Smooth muscle cell (in vitro differentiated cells): Measurements from ENCODE around the gene ZNF768. TPM values are rescaled to one million over a fixed set of nuclear protein-coding genes. Genes with fewer than 3 reads are reported as not detected.

ENCODE experiments used
- DNase-seq: peaks from one replicate; lab custom pipeline; 2025; ENCODE audit not compliant: unreplicated experiment; lab: John Stamatoyannopoulos, UW
- H2AFZ ChIP-seq: fragments of 200-600 bp; sonication (generic); 2 replicates; pipeline ENCODE4 v1.6.0; 2016; ENCODE audit warnings: antibody characterized with exemption, low read depth, mild to moderate bottlenecking
- H3F3A ChIP-seq: fragments of 200-600 bp; sonication (generic); 2 replicates; pipeline ENCODE4 v1.6.0; 2017; ENCODE audit warnings: antibody characterized with exemption, low read depth
- H3K27ac ChIP-seq: fragments of 200-600 bp; sonication (generic); 2 replicates; pipeline ENCODE4 v1.5.1; 2016; ENCODE audit warnings: low read depth, mild to moderate bottlenecking
- H3K27me3 ChIP-seq: fragments of 200-600 bp; sonication (generic); 2 replicates; pipeline ENCODE4 v1.6.1; 2016; ENCODE audit warnings: low read depth, mild to moderate bottlenecking
- H3K36me3 ChIP-seq: fragments of 200-600 bp; sonication (generic); 2 replicates; pipeline ENCODE4 v1.5.1; 2016; ENCODE audit warnings: low read depth
- H3K4me1 ChIP-seq: fragments of 200-600 bp; sonication (generic); 2 replicates; pipeline ENCODE4 v1.5.1; 2016; ENCODE audit warnings: low read depth
- H3K4me2 ChIP-seq: fragments of 200-600 bp; sonication (generic); 2 replicates; pipeline ENCODE4 v1.6.0; 2016; ENCODE audit warnings: mild to moderate bottlenecking
- H3K4me3 ChIP-seq: fragments of 200-600 bp; sonication (generic); 2 replicates; pipeline ENCODE4 v1.5.1; 2016; ENCODE audit warnings: mild to moderate bottlenecking
- H3K79me2 ChIP-seq: fragments of 200-600 bp; sonication (generic); 2 replicates; pipeline ENCODE4 v1.6.0; 2016; ENCODE audit warnings: low read depth, mild to moderate bottlenecking
- H3K9ac ChIP-seq: fragments of 200-600 bp; sonication (generic); 2 replicates; pipeline ENCODE4 v1.6.0; 2016; ENCODE audit warnings: low read depth
- H3K9me3 ChIP-seq: fragments of 200-600 bp; sonication (generic); replicated peaks from 2 replicates; pipeline ENCODE4 v1.5.1; 2016; ENCODE audit warnings: low read depth
- H4K20me1 ChIP-seq: fragments of 200-600 bp; sonication (generic); 2 replicates; pipeline ENCODE4 v1.6.0; 2016; ENCODE audit warnings: low read depth
- WGBS: methylation state at CpG from one replicate; pipeline ENCODE4 v1.1.7; 2016; ENCODE audit warnings: low lambda C conversion rate; 5-methylcytosine and 5-hydroxymethylcytosine counted together
- polyA plus RNA-seq: library from polyadenylated mRNA; unstranded; fragments of >200 nt; fragmentation: Nextera tagmentation; extraction: Ambion mirVana; gene quantifications from 2 replicates; pipeline ENCODE4 v1.2.1, GENCODE V29; 2016
- total RNA-seq: library from RNA; depleted of rRNA; stranded (reverse); fragments of >200 nt; gene quantifications from 2 replicates; pipeline ENCODE4 v1.2.3, GENCODE V29; 2014
- TF ChIP-seq, protein P1 (sequence below): fragments of 200-600 bp; sonication (generic); IDR thresholded peaks from 2 replicates; pipeline ENCODE4 v1.5.1; 2017; ENCODE audit warnings: borderline replicate concordance, mild to moderate bottlenecking, antibody characterized with exemption; ENCODE audit not compliant: insufficient read depth, poor library complexity, severe bottlenecking

Gene ZNF768
- total and polyA plus RNA-seq, 2 experiments from 2014 or later, result 15.4 to 18.6 TPM

DNA sequence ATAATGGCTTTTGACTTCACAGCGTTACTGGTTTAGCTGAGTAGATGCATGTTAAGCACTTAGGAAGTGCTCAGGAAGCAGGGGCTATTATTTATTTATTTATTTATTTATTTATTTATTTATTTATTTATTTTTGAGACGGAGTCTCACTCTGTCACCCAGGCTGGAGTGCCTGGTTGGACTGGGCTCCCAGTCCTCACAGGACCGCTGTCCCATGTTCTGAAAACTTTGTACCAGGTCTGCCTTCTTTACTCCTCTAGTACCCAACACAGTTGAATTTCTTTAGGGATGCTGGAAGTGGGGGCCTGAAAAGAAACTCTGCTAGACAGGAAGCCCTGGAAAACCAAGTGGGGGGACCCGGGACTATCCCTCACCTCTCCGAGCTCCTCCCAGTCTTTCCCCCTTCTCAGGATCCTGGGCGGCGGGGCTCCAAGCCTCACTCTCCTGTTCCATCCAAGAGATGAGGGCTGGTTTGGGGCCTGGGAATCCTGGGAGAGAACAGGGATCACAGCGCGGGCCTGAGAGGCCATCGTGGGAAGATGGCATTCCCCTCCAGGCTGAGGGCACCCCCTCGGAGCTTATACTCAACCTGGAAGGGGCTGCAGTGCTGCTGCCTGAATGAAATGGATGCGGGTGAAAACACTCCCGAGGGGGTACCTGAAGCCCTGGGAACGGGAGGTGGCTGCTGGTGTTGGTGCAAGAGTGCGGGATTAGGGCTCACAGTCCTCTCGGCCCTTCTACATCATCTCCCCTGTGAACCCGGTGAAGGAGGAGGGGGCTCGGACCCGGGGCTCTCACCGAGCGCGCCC, 44.5 kb upstream of the ZNF768 start:
- Histone ChIP-seq H3K9me3 (no peaks in the 10 kb centered on the region), H3K4me2 (peak overlapping the region; percentile 91), H3K4me1 (peaks cover 13% of the 10 kb centered on the region), H3K79me2 (no peaks in the 10 kb centered on the region), H2AFZ (peak overlapping the region; percentile 53), H3K36me3 (no peaks in the 10 kb centered on the region), H3K9ac (peak overlapping the region; percentile 58), H3K27me3 (no peaks in the 10 kb centered on the region), H4K20me1 (no peaks in the 10 kb centered on the region), H3K4me3 (peak overlapping the region; percentile 63), H3K27ac (peak overlapping the region; percentile 35), H3F3A (peaks cover 6% of the 10 kb centered on the region)
- DNase-seq, result no peak
- TF ChIP-seq, protein P1, sequence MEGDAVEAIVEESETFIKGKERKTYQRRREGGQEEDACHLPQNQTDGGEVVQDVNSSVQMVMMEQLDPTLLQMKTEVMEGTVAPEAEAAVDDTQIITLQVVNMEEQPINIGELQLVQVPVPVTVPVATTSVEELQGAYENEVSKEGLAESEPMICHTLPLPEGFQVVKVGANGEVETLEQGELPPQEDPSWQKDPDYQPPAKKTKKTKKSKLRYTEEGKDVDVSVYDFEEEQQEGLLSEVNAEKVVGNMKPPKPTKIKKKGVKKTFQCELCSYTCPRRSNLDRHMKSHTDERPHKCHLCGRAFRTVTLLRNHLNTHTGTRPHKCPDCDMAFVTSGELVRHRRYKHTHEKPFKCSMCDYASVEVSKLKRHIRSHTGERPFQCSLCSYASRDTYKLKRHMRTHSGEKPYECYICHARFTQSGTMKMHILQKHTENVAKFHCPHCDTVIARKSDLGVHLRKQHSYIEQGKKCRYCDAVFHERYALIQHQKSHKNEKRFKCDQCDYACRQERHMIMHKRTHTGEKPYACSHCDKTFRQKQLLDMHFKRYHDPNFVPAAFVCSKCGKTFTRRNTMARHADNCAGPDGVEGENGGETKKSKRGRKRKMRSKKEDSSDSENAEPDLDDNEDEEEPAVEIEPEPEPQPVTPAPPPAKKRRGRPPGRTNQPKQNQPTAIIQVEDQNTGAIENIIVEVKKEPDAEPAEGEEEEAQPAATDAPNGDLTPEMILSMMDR, result no peak
- 23% methylated on average over 22 of the region's 22 CpGs for WGBS

DNA sequence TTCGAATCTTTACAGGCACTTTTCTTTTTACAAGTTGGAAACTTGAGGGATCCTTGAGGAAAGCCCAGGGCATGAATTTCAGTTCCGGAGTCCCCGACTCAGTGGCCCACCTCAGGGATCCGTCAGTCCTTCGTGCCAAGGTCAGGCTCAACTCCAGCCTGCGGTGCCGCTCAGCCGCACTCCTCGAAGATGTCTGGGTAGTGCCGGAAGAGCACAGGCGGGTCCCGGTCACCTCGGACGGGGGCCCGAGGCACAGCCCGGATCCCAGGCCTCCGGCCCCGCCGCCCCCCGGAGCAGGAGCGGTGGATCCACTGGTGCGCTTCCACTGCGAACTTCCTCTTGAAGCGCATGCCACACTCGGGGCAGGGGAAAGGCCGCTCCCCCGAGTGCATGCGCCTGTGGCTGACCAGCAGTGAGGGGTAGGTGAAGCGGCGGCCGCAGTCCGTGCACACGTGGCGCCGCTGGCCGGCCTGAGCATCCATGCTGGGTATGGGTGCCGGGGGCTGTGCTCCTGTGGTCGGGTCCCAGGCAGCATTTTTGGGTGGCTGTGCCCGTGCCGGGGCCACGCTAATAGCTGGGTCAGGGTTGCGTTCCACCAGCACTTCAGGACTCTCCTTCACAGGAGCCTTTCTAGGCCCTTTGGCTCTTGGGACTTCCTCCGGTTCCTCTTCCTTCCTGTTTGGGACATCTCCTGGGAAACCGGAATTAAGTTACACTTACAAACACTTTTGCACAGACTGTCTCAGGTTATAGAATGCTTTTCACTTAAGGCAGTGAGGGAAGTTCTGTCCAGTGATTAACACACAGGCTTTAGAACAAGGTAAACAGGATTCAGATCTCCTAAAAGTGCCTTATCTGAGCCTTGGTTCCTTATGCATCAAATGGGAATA, 43.6 kb upstream of the ZNF768 start:
- no peaks in the 10 kb centered on the region for H3K79me2 ChIP-seq
- no peak overlapping the region for H2AFZ ChIP-seq
- H3K27me3 ChIP-seq, result no peaks in the 10 kb centered on the region
- H3K4me1 ChIP-seq, result peaks cover 13% of the 10 kb centered on the region
- peak overlapping the region; percentile 91 for H3K4me2 ChIP-seq
- H3K9ac ChIP-seq, result no peak overlapping the region
- no peak overlapping the region for H3K27ac ChIP-seq
- no peak for DNase-seq
- H3F3A ChIP-seq, result peaks cover 6% of the 10 kb centered on the region
- whole genome bisulfite sequencing, result 96% methylated on average over 38 of the region's 44 CpGs
- H3K4me3 ChIP-seq, result peak overlapping the region; percentile 63
- H4K20me1 ChIP-seq, result no peaks in the 10 kb centered on the region
- TF ChIP-seq, protein P1, result no peak
- no peaks in the 10 kb centered on the region for H3K36me3 ChIP-seq
- H3K9me3 ChIP-seq, result no peaks in the 10 kb centered on the region

DNA sequence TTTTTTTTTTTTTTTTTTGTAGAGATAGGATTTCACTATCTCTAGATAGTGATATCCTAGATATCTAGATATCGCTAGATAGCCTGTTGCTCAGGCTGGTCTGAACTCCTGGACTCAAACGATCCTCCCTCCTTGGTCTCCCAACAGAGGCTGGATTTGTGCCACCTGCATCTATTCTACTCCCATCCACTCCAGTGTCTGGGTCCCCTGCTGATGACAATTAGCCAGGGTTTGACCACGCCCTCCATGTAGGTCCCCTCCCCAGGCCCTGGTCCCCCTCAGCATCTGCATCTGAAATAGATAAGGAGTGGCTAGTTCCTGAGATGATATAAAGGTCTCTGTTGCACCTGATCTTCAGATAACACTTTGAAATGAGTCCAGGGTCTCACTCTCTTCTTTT, 42.9 kb upstream of the ZNF768 start:
- Histone ChIP-seq H4K20me1 (no peaks in the 10 kb centered on the region), H3K4me2 (no peak overlapping the region), H3K9ac (no peak overlapping the region), H2AFZ (no peak overlapping the region), H3K36me3 (no peaks in the 10 kb centered on the region), H3K27me3 (no peaks in the 10 kb centered on the region), H3K79me2 (no peaks in the 10 kb centered on the region), H3K4me3 (no peak overlapping the region), H3K4me1 (peaks cover 13% of the 10 kb centered on the region), H3K9me3 (no peaks in the 10 kb centered on the region), H3F3A (peaks cover 6% of the 10 kb centered on the region), H3K27ac (no peak overlapping the region)
- DNase-seq, result no peak
- TF ChIP-seq, protein P1, result no peak
- WGBS, result 95% methylated on average over 3 of the region's 3 CpGs
